ENCODE data around the gene PUM2.

DNA sequence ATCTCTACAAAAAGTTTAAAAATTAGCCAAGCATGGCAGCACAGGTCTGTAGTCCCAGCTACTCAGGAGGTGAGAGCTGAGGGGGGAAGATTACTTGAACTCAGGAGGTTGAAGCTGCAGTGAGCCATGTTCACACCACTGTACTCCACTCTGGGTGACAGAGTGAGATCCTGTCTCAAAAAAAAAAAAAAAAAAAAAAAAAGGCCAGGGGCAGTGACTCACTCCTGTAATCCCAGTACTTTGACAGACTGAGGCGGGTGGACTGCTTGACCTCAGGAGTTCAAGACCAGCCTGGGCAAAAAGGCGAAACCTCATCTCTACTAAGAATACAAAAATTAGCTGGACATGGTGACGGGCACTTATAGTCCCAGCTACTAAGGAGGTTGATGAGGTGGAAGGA is 37.0 kb downstream of the PUM2 start:
- TF ChIP-seq, protein P1, sequence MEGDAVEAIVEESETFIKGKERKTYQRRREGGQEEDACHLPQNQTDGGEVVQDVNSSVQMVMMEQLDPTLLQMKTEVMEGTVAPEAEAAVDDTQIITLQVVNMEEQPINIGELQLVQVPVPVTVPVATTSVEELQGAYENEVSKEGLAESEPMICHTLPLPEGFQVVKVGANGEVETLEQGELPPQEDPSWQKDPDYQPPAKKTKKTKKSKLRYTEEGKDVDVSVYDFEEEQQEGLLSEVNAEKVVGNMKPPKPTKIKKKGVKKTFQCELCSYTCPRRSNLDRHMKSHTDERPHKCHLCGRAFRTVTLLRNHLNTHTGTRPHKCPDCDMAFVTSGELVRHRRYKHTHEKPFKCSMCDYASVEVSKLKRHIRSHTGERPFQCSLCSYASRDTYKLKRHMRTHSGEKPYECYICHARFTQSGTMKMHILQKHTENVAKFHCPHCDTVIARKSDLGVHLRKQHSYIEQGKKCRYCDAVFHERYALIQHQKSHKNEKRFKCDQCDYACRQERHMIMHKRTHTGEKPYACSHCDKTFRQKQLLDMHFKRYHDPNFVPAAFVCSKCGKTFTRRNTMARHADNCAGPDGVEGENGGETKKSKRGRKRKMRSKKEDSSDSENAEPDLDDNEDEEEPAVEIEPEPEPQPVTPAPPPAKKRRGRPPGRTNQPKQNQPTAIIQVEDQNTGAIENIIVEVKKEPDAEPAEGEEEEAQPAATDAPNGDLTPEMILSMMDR (IDR thresholded peaks at IDR 0.05; ENCODE audit: low read depth, low read length) = no peak
- TF ChIP-seq EZH2phosphoT487 (IDR thresholded peaks at IDR 0.05; ENCODE audit: low read depth) = no peak

All from OCI-LY3 (cell line).